ENCODE results near the gene ACTR8. TPM values are rescaled to one million over a fixed set of nuclear protein-coding genes. Genes with fewer than 3 reads are reported as not detected.

Gene ACTR8
- polyA plus RNA-seq, 1 donor (not counting 4 experiments of a cell fraction or from before 2014, with no cell fraction given), result 28.8 TPM

- no peak overlapping the region for H2AFZ ChIP-seq (ENCODE audit: control insufficient read depth, low read length)
- no peaks in the 10 kb centered on the region for H3K79me2 ChIP-seq (ENCODE audit: control insufficient read depth, insufficient read depth, low read length)
- no peak overlapping the region for H3K9ac ChIP-seq (ENCODE audit: control insufficient read depth, extremely low read depth, insufficient read depth, low read length)
- DNase-seq (ENCODE audit: low read depth, low spot score) (no peak), FAIRE-seq (no peak)
- H3K4me3 ChIP-seq (ENCODE audit: control insufficient read depth in 2 of 3, extremely low read depth in 1 of 3, insufficient read depth in 2 of 3, low read depth in 1 of 3, low read length in 3 of 3), result no peak overlapping the region
- H3K9me1 ChIP-seq (ENCODE audit: control insufficient read depth, extremely low read depth, insufficient read depth, low read length), result no peaks in the 10 kb centered on the region
- H3K27ac ChIP-seq (ENCODE audit: control insufficient read depth, insufficient read depth, low read length), result no peak overlapping the region
- TF ChIP-seq, protein P1, sequence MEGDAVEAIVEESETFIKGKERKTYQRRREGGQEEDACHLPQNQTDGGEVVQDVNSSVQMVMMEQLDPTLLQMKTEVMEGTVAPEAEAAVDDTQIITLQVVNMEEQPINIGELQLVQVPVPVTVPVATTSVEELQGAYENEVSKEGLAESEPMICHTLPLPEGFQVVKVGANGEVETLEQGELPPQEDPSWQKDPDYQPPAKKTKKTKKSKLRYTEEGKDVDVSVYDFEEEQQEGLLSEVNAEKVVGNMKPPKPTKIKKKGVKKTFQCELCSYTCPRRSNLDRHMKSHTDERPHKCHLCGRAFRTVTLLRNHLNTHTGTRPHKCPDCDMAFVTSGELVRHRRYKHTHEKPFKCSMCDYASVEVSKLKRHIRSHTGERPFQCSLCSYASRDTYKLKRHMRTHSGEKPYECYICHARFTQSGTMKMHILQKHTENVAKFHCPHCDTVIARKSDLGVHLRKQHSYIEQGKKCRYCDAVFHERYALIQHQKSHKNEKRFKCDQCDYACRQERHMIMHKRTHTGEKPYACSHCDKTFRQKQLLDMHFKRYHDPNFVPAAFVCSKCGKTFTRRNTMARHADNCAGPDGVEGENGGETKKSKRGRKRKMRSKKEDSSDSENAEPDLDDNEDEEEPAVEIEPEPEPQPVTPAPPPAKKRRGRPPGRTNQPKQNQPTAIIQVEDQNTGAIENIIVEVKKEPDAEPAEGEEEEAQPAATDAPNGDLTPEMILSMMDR (optimal IDR thresholded peaks at IDR 0.05 in 1 of 3, IDR thresholded peaks at IDR 0.05 in 1 of 3, conservative IDR thresholded peaks at IDR 0.05 in 1 of 3; ENCODE audit: extremely low read depth in 1 of 3, insufficient read depth in 2 of 3, low read length in 3 of 3), result no peak
- TF ChIP-seq EZH2 (IDR thresholded peaks at IDR 0.05; ENCODE audit: low read length), result no peak
- H3K9me3 ChIP-seq (ENCODE audit: control insufficient read depth, low read depth, low read length), result no peaks in the 10 kb centered on the region
- dilution Hi-C loops (cut with MboI; ENCODE audit: extremely low pct_ligation_motif_present, low sequenced_read_pairs), result no loop called here
- no peak overlapping the region for H3K4me2 ChIP-seq (ENCODE audit: control insufficient read depth, extremely low read depth, insufficient read depth, low read depth, low read length)
- H4K20me1 ChIP-seq (ENCODE audit: control insufficient read depth, extremely low read depth, insufficient read depth, low read length), result no peaks in the 10 kb centered on the region
- no peaks in the 10 kb centered on the region for H3K4me1 ChIP-seq (ENCODE audit: control insufficient read depth, extremely low read depth, insufficient read depth, low read length)
- H3K27me3 ChIP-seq (ENCODE audit: control insufficient read depth, extremely low read depth, insufficient read depth, low read length), result no peaks in the 10 kb centered on the region
- H3K36me3 ChIP-seq (ENCODE audit: control insufficient read depth in 2 of 2, extremely low read depth in 1 of 2, insufficient read depth in 2 of 2, low read length in 2 of 2), result no peaks in the 10 kb centered on the region
Observed at GRCh38 chr3:53826048-53826447, 55.9 kb downstream of the ACTR8 start.

DNA sequence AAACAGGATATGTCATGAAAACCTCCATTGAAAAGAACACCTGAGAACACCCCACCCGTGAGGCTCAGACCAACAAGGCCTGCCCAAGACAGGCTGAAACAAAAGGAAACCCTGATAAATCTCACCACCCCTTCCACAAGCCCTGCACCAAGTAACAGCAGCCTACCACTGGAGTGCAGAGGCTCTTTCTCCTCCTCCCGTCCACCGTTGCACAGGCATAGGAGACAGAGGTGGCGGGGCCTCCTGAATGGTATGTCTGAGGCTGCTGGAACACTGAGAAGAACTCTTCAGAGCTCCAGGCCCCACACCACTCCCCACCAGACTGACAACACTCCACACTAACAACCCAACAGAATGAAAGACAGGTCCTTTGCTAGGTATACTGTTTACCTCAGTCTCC is 57.2 kb downstream of the ACTR8 start:
- FAIRE-seq (no peak), DNase-seq (ENCODE audit: low read depth, low spot score) (no peak)
- Histone ChIP-seq H3K27ac (ENCODE audit: control insufficient read depth, insufficient read depth, low read length) (no peak overlapping the region), H2AFZ (ENCODE audit: control insufficient read depth, low read length) (no peak overlapping the region), H3K4me2 (ENCODE audit: control insufficient read depth, extremely low read depth, insufficient read depth, low read depth, low read length) (no peak overlapping the region), H3K9me3 (ENCODE audit: control insufficient read depth, low read depth, low read length) (no peaks in the 10 kb centered on the region), H3K36me3 (ENCODE audit: control insufficient read depth in 2 of 2, extremely low read depth in 1 of 2, insufficient read depth in 2 of 2, low read length in 2 of 2) (no peaks in the 10 kb centered on the region), H3K4me3 (ENCODE audit: control insufficient read depth in 2 of 3, extremely low read depth in 1 of 3, insufficient read depth in 2 of 3, low read depth in 1 of 3, low read length in 3 of 3) (no peak overlapping the region), H3K4me1 (ENCODE audit: control insufficient read depth, extremely low read depth, insufficient read depth, low read length) (no peaks in the 10 kb centered on the region), H3K9ac (ENCODE audit: control insufficient read depth, extremely low read depth, insufficient read depth, low read length) (no peak overlapping the region), H3K79me2 (ENCODE audit: control insufficient read depth, insufficient read depth, low read length) (no peaks in the 10 kb centered on the region), H3K9me1 (ENCODE audit: control insufficient read depth, extremely low read depth, insufficient read depth, low read length) (no peaks in the 10 kb centered on the region), H4K20me1 (ENCODE audit: control insufficient read depth, extremely low read depth, insufficient read depth, low read length) (no peaks in the 10 kb centered on the region), H3K27me3 (ENCODE audit: control insufficient read depth, extremely low read depth, insufficient read depth, low read length) (no peaks in the 10 kb centered on the region)
- TF ChIP-seq EZH2 (IDR thresholded peaks at IDR 0.05; ENCODE audit: low read length), result no peak
- TF ChIP-seq, protein P1 (optimal IDR thresholded peaks at IDR 0.05 in 1 of 3, IDR thresholded peaks at IDR 0.05 in 1 of 3, conservative IDR thresholded peaks at IDR 0.05 in 1 of 3; ENCODE audit: extremely low read depth in 1 of 3, insufficient read depth in 2 of 3, low read length in 3 of 3), result no peak
- dilution Hi-C loops (cut with MboI; ENCODE audit: extremely low pct_ligation_motif_present, low sequenced_read_pairs), result no loop called here

All from keratinocyte (primary cell).